Hematopoietic multipotent progenitor cell (in vitro differentiated cells): Measurements from ENCODE around the gene PCGF2. TPM values are rescaled to one million over a fixed set of nuclear protein-coding genes. Genes with fewer than 3 reads are reported as not detected.
A peak's percentile ranks its signal among the peaks of the same experiment; 100 is the strongest.
"Not testable (repeated sequence)": the region's sequence is repeated elsewhere in the genome, so short reads cannot be mapped to it uniquely, and the experiment has no call there.

Experiments used
- DNase-seq, 3 donors: peaks; one replicate each; pipeline ENCODE4 v3.0.0-alpha.2; 2011 to 2015; ENCODE audit warnings: low read depth in 2 of 3, low spot score in 2 of 3
- total RNA-seq: library from RNA; depleted of rRNA; stranded (reverse); fragments of >200 nt; gene quantifications from one replicate; pipeline ENCODE4 v1.2.3, GENCODE V29; 2012

PCGF2 gene
- not detected for total RNA-seq

GRCh38 chr17:38748149-38748891 lies at the start of gene PCGF2:
TSS of gene PCGF2 (minus strand) at chr17:38748336. CDS start at chr17:38740402, 7,934 bp downstream.
- DNase-seq: no peak

- DNase-seq: no peak
Observed at GRCh38 chr17:38797828-38798227, 49.7 kb upstream of the PCGF2 start.

GRCh38 chr17:38797158-38797490 lies 49.0 kb upstream of the PCGF2 start:
- no peak for DNase-seq

- no peak for DNase-seq
Observed at GRCh38 chr17:38796451-38797157, 48.5 kb upstream of the PCGF2 start.

- DNase-seq: no peak
Observed at GRCh38 chr17:38794221-38794620, 46.1 kb upstream of the PCGF2 start.

GRCh38 chr17:38791162-38791561 lies 43.0 kb upstream of the PCGF2 start:
- no peak for DNase-seq

GRCh38 chr17:38790148-38790707 lies 42.1 kb upstream of the PCGF2 start:
- not testable (repeated sequence) for DNase-seq

GRCh38 chr17:38789185-38789584 lies 41.0 kb upstream of the PCGF2 start:
- DNase-seq: no peak

- DNase-seq: not testable (repeated sequence)
Observed at GRCh38 chr17:38787999-38788398, 39.9 kb upstream of the PCGF2 start.

GRCh38 chr17:38786372-38786771 lies 38.2 kb upstream of the PCGF2 start:
- DNase-seq: no peak

GRCh38 chr17:38783227-38783626 lies 35.1 kb upstream of the PCGF2 start:
- DNase-seq: no peak

- no peak for DNase-seq
Observed at GRCh38 chr17:38779965-38780752, 32.0 kb upstream of the PCGF2 start.

GRCh38 chr17:38777641-38778250 lies 29.6 kb upstream of the PCGF2 start:
- DNase-seq: no peak

GRCh38 chr17:38773258-38773657 lies 25.1 kb upstream of the PCGF2 start:
- no peak for DNase-seq

- DNase-seq: no peak
Observed at GRCh38 chr17:38768417-38768816, 20.3 kb upstream of the PCGF2 start.

- no peak for DNase-seq
Observed at GRCh38 chr17:38766341-38766740, 18.2 kb upstream of the PCGF2 start.

GRCh38 chr17:38762231-38762630 lies 14.1 kb upstream of the PCGF2 start:
- DNase-seq: no peak

GRCh38 chr17:38761612-38762011 lies 13.5 kb upstream of the PCGF2 start:
- peak in 1 of 3 donors; percentile 52 for DNase-seq

GRCh38 chr17:38753071-38753506 lies 5.0 kb upstream of the PCGF2 start:
- no peak for DNase-seq

- DNase-seq: peak; percentile 94 to 100 (median 99)
Observed at GRCh38 chr17:38752308-38753070, 4.4 kb upstream of the PCGF2 start, which contains the start of gene PSMB3. TSS of gene PSMB3 (plus strand) at chr17:38752741. CDS start at chr17:38752827, 86 bp downstream.
